WTC11 (cell line): ENCODE results near the gene OIP5. TPM values are rescaled to one million over a fixed set of nuclear protein-coding genes. Genes with fewer than 3 reads are reported as not detected.

Source experiments
- ATAC-seq: fragments of 200-7000 bp; cut with Tn5 transposase; 2 replicates; pipeline ENCODE4 v1.10.0; 2021; ENCODE audit warnings: mild to moderate bottlenecking, moderate library complexity
- CTCF ChIA-PET: fragments of 300-600 bp; sonication (Branson Sonifier 250); formaldehyde crosslinking; loops from one replicate; lab custom pipeline; 2021; ENCODE audit warnings: antibody characterized with exemption; lab: Charles Lee
- POLR2A ChIA-PET: fragments of 350-600 bp; sonication (Branson Sonifier 250); formaldehyde crosslinking; loops from one replicate; lab custom pipeline; 2021; ENCODE audit warnings: antibody characterized with exemption; lab: Charles Lee
- DNase-seq: peaks from one replicate; pipeline ENCODE4 v3.0.0; 2021; ENCODE audit warnings: low spot score
- H3K27ac Mint-ChIP-seq: 2 replicates; pipeline ENCODE4 v1.8.0; 2021; ENCODE audit warnings: mixed read lengths
- H3K27me3 Mint-ChIP-seq: 2 replicates; pipeline ENCODE4 v1.8.0; 2021; ENCODE audit warnings: low read depth, mild to moderate bottlenecking, moderate library complexity, mixed read lengths
- H3K36me3 Mint-ChIP-seq: 2 replicates; pipeline ENCODE4 v1.8.0; 2021; ENCODE audit warnings: mixed read lengths
- H3K4me1 Mint-ChIP-seq: 2 replicates; pipeline ENCODE4 v1.8.0; 2022; ENCODE audit warnings: mixed read lengths
- H3K4me3 Mint-ChIP-seq: 2 replicates; pipeline ENCODE4 v1.8.0; 2021; ENCODE audit warnings: mild to moderate bottlenecking, moderate library complexity, mixed read lengths
- H3K9me3 Mint-ChIP-seq: 2 replicates; pipeline ENCODE4 v1.8.0; 2021; ENCODE audit warnings: mixed read lengths
- ESRRA ChIP-seq: sonication (generic); formaldehyde crosslinking; IDR thresholded peaks from 2 replicates; pipeline ENCODE4 v1.8.1; 2022; ENCODE audit warnings: mild to moderate bottlenecking, missing genetic modification reagents, borderline replicate concordance
- FOXJ3 ChIP-seq: sonication (generic); formaldehyde crosslinking; IDR thresholded peaks from 2 replicates; pipeline ENCODE4 v1.9.0; 2021; ENCODE audit warnings: missing genetic modification reagents, mild to moderate bottlenecking, borderline replicate concordance
- FOXP1 ChIP-seq: sonication (generic); formaldehyde crosslinking; IDR thresholded peaks from 2 replicates; pipeline ENCODE4 v1.8.0; 2022; ENCODE audit warnings: missing genetic modification reagents, mild to moderate bottlenecking, moderate library complexity, borderline replicate concordance
- IRF2 ChIP-seq: sonication (generic); formaldehyde crosslinking; IDR thresholded peaks from 2 replicates; pipeline ENCODE4 v1.8.0; 2022; ENCODE audit warnings: low read depth, missing genetic modification reagents, borderline replicate concordance
- MXD4 ChIP-seq: fragments of 250-450 bp; sonication (Bioruptor Pico); IDR thresholded peaks from 2 replicates; pipeline ENCODE4 v1.8.0; 2021; ENCODE audit warnings: mild to moderate bottlenecking, moderate library complexity, borderline replicate concordance
- NFATC4 ChIP-seq: fragments of 250-450 bp; sonication (Bioruptor Pico); IDR thresholded peaks from 2 replicates; pipeline ENCODE4 v1.9.0; 2021; ENCODE audit warnings: mild to moderate bottlenecking
- NFYB ChIP-seq: sonication (generic); formaldehyde crosslinking; conservative IDR thresholded peaks from 2 replicates; pipeline ENCODE4 v1.8.0; 2022; ENCODE audit warnings: low read depth, missing genetic modification reagents
- TCF7 ChIP-seq: sonication (generic); formaldehyde crosslinking; IDR thresholded peaks from 2 replicates; pipeline ENCODE4 v1.8.0; 2022; ENCODE audit warnings: mild to moderate bottlenecking, low read depth, missing genetic modification reagents, moderate library complexity
- TEAD1 ChIP-seq: sonication (generic); formaldehyde crosslinking; IDR thresholded peaks from 2 replicates; pipeline ENCODE4 v1.8.0; 2022; ENCODE audit warnings: mild to moderate bottlenecking, missing genetic modification reagents
- TEAD4 ChIP-seq: sonication (generic); formaldehyde crosslinking; IDR thresholded peaks from 2 replicates; pipeline ENCODE4 v1.8.0; 2022; ENCODE audit warnings: mild to moderate bottlenecking, missing genetic modification reagents
- ZMAT4 ChIP-seq: fragments of 250-450 bp; sonication (Bioruptor Pico); IDR thresholded peaks from 2 replicates; pipeline ENCODE4 v1.9.0; 2021; ENCODE audit warnings: mild to moderate bottlenecking
- ZNF121 ChIP-seq: sonication (generic); formaldehyde crosslinking; IDR thresholded peaks from 2 replicates; pipeline ENCODE4 v1.8.0; 2023; ENCODE audit warnings: missing genetic modification reagents
- ZNF138 ChIP-seq: sonication (generic); formaldehyde crosslinking; conservative IDR thresholded peaks from 2 replicates; pipeline ENCODE4 v1.8.1; 2022; ENCODE audit warnings: mild to moderate bottlenecking, moderate library complexity, missing genetic modification reagents
- ZNF281 ChIP-seq: sonication (generic); formaldehyde crosslinking; IDR thresholded peaks from 2 replicates; pipeline ENCODE4 v1.8.0; 2023; ENCODE audit warnings: mild to moderate bottlenecking, missing genetic modification reagents
- total RNA-seq: library from RNA; stranded (reverse); gene quantifications from 3 replicates; pipeline ENCODE4 v1.2.3, GENCODE V29; 2021
- TF ChIP-seq, protein P1 (sequence below): fragments of 250-450 bp; sonication (Bioruptor Pico); IDR thresholded peaks from 2 replicates; pipeline ENCODE4 v1.9.0; 2021; ENCODE audit warnings: moderate library complexity, mild to moderate bottlenecking, inconsistent platforms, borderline replicate concordance
- TF ChIP-seq, protein P2 (sequence below): sonication (generic); formaldehyde crosslinking; IDR thresholded peaks from 2 replicates; pipeline ENCODE4 v1.8.1; 2023; ENCODE audit warnings: mild to moderate bottlenecking, missing genetic modification reagents, moderate library complexity
- TF ChIP-seq, protein P3 (sequence below): sonication (generic); formaldehyde crosslinking; IDR thresholded peaks from 2 replicates; pipeline ENCODE4 v1.8.1; 2022; ENCODE audit warnings: low read depth, mild to moderate bottlenecking, moderate library complexity, missing genetic modification reagents, borderline replicate concordance
- TF ChIP-seq, protein P4 (sequence below): sonication (generic); formaldehyde crosslinking; conservative IDR thresholded peaks from 2 replicates; pipeline ENCODE4 v1.8.1; 2022; ENCODE audit warnings: mild to moderate bottlenecking, missing genetic modification reagents
- TF ChIP-seq, protein P5 (sequence below): fragments of 250-450 bp; sonication (Bioruptor Pico); conservative IDR thresholded peaks from 2 replicates; pipeline ENCODE4 v1.9.0; 2021; ENCODE audit warnings: mild to moderate bottlenecking
- TF ChIP-seq, protein P6 (sequence below): fragments of 250-450 bp; sonication (Bioruptor Pico); IDR thresholded peaks from 2 replicates; pipeline ENCODE4 v1.8.0; 2021; ENCODE audit warnings: mild to moderate bottlenecking

Gene OIP5
- total RNA-seq, 1 experiment from 2014 or later = 33.7 TPM

- no peak for ATAC-seq
- Mint-ChIP-seq H3K4me1 (no peaks in the 10 kb centered on the region), H3K9me3 (no peaks in the 10 kb centered on the region), H3K36me3 (peaks cover 76% of the 10 kb centered on the region), H3K27ac (no peak overlapping the region), H3K27me3 (no peaks in the 10 kb centered on the region), H3K4me3 (no peak overlapping the region)
- POLR2A ChIA-PET = no interaction called here
- no peak for DNase-seq
- TF ChIP-seq, protein P1, sequence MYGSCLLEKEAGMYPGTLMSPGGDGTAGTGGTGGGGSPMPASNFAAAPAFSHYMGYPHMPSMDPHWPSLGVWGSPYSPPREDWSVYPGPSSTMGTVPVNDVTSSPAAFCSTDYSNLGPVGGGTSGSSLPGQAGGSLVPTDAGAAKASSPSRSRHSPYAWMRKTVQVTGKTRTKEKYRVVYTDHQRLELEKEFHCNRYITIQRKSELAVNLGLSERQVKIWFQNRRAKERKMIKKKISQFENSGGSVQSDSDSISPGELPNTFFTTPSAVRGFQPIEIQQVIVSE (CRISPR knock-in tag) = no peak
- TF ChIP-seq NFYB (CRISPR knock-in tag) (no peak), ESRRA (CRISPR knock-in tag) (no peak)
- CTCF ChIA-PET = no interaction called here
Measured at GRCh38 chr15:41367418-41367817, 35.0 kb upstream of the OIP5 start.

GRCh38 chr15:41354371-41354770 is 22.0 kb upstream of the OIP5 start:
- POLR2A ChIA-PET = no interaction called here
- TF ChIP-seq ZMAT4 (CRISPR knock-in tag) (no peak), FOXP1 (no peak), FOXJ3 (CRISPR knock-in tag) (no peak), TCF7 (CRISPR knock-in tag) (no peak)
- TF ChIP-seq, protein P2, sequence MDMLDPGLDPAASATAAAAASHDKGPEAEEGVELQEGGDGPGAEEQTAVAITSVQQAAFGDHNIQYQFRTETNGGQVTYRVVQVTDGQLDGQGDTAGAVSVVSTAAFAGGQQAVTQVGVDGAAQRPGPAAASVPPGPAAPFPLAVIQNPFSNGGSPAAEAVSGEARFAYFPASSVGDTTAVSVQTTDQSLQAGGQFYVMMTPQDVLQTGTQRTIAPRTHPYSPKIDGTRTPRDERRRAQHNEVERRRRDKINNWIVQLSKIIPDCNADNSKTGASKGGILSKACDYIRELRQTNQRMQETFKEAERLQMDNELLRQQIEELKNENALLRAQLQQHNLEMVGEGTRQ (CRISPR knock-in tag) = no peak
- CTCF ChIA-PET = no interaction called here
- Mint-ChIP-seq H3K9me3 (no peaks in the 10 kb centered on the region), H3K36me3 (peaks cover 74% of the 10 kb centered on the region), H3K4me3 (no peak overlapping the region), H3K27ac (no peak overlapping the region), H3K27me3 (no peaks in the 10 kb centered on the region), H3K4me1 (no peaks in the 10 kb centered on the region)
- ATAC-seq (no peak), DNase-seq (no peak)

- no peak for ATAC-seq
Measured at GRCh38 chr15:41350057-41350717, 17.8 kb upstream of the OIP5 start.

More at GRCh38 chr15:41350057-41350717, 17.8 kb upstream of the OIP5 start:
- Mint-ChIP-seq H3K9me3 (no peaks in the 10 kb centered on the region), H3K4me3 (no peak overlapping the region), H3K27me3 (no peaks in the 10 kb centered on the region), H3K4me1 (no peaks in the 10 kb centered on the region), H3K27ac (no peak overlapping the region), H3K36me3 (peaks cover 74% of the 10 kb centered on the region)
- TF ChIP-seq FOXJ3 (CRISPR knock-in tag) = no peak
- TF ChIP-seq NFYB (CRISPR knock-in tag) = no peak
- no peak for TF ChIP-seq TEAD1
- no peak for TF ChIP-seq MXD4
- no peak for TF ChIP-seq ZNF281 (CRISPR knock-in tag)
- TF ChIP-seq, protein P3, sequence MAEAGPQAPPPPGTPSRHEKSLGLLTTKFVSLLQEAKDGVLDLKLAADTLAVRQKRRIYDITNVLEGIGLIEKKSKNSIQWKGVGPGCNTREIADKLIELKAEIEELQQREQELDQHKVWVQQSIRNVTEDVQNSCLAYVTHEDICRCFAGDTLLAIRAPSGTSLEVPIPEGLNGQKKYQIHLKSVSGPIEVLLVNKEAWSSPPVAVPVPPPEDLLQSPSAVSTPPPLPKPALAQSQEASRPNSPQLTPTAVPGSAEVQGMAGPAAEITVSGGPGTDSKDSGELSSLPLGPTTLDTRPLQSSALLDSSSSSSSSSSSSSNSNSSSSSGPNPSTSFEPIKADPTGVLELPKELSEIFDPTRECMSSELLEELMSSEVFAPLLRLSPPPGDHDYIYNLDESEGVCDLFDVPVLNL (CRISPR knock-in tag) = no peak
- no peak for TF ChIP-seq IRF2 (CRISPR knock-in tag)
- TF ChIP-seq, protein P4, sequence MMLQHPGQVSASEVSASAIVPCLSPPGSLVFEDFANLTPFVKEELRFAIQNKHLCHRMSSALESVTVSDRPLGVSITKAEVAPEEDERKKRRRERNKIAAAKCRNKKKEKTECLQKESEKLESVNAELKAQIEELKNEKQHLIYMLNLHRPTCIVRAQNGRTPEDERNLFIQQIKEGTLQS = no peak
- no peak for TF ChIP-seq ZNF121 (CRISPR knock-in tag)
- TF ChIP-seq, protein P5, sequence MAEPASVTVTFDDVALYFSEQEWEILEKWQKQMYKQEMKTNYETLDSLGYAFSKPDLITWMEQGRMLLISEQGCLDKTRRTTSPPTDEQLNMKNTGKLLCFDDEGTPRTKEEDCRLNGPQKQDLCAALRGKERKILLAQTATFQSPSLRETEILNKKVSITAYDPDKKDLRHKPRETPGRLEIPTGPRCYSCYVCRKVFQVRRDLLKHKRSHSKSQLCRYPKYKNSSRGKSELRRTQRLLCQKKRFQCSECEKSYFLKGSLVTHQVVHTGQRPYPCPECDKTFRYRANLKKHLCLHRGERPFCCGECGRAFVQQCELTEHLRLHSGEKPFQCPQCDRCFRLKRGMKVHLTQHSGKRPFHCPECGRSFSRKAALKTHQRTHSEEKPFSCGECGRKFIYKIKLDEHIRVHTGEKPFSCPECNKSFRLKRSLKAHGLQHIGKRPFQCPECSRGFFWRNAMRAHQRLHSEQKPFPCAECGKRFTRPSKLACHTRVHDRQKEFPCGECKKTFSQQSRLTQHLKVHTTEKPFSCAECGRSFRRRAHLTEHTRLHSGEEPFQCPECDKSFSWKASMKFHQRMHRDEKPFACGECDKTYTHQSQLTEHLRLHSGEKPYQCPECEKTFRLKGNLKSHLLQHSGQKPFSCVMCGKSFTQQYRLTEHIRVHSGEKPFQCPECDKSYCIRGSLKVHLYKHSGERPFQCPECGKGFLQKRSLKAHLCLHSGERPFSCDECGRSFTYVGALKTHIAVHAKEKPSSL (CRISPR knock-in tag) = no peak
- TF ChIP-seq ZNF138 (CRISPR knock-in tag) = no peak
- TF ChIP-seq, protein P2 (CRISPR knock-in tag) = no peak
- TF ChIP-seq, protein P6, sequence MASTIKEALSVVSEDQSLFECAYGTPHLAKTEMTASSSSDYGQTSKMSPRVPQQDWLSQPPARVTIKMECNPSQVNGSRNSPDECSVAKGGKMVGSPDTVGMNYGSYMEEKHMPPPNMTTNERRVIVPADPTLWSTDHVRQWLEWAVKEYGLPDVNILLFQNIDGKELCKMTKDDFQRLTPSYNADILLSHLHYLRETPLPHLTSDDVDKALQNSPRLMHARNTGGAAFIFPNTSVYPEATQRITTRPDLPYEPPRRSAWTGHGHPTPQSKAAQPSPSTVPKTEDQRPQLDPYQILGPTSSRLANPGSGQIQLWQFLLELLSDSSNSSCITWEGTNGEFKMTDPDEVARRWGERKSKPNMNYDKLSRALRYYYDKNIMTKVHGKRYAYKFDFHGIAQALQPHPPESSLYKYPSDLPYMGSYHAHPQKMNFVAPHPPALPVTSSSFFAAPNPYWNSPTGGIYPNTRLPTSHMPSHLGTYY (CRISPR knock-in tag) = no peak
- no peak for TF ChIP-seq NFATC4 (CRISPR knock-in tag)
- no peak for TF ChIP-seq TEAD4 (CRISPR knock-in tag)
- POLR2A ChIA-PET = no interaction called here
- CTCF ChIA-PET = no interaction called here
- no peak for DNase-seq
